ENCODE measurements around the gene CDADC1.

DNA sequence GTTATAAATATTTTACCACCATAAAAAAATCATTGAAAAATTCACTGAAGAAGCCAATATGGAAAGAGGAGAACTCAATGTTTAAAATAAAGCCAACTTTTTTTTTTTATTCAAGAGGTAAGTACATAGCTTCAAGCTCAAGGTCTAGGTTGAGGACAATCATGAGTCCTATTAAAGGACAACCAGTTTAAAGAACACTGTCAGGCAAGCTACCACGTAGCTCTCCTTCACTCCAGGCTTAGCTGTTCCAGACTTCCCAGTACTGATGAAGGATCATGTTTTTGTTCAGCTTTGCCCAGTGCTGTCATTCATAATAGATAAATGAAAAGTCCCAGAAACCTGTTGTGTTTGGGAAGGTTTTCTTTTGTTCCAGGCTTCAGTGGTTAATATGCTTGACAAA lies 37.6 kb upstream of the CDADC1 start:
- TF ChIP-seq, protein P1, sequence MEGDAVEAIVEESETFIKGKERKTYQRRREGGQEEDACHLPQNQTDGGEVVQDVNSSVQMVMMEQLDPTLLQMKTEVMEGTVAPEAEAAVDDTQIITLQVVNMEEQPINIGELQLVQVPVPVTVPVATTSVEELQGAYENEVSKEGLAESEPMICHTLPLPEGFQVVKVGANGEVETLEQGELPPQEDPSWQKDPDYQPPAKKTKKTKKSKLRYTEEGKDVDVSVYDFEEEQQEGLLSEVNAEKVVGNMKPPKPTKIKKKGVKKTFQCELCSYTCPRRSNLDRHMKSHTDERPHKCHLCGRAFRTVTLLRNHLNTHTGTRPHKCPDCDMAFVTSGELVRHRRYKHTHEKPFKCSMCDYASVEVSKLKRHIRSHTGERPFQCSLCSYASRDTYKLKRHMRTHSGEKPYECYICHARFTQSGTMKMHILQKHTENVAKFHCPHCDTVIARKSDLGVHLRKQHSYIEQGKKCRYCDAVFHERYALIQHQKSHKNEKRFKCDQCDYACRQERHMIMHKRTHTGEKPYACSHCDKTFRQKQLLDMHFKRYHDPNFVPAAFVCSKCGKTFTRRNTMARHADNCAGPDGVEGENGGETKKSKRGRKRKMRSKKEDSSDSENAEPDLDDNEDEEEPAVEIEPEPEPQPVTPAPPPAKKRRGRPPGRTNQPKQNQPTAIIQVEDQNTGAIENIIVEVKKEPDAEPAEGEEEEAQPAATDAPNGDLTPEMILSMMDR (conservative IDR thresholded peaks at IDR 0.05 in 1 of 2, IDR thresholded peaks at IDR 0.05 in 1 of 2; ENCODE audit: low read depth in 1 of 2, low read length in 2 of 2), result no peak
- TF ChIP-seq EZH2 (IDR thresholded peaks at IDR 0.05; ENCODE audit: low read length, missing control alignments), result no peak
